ENCODE data around the gene UBXN11. TPM values are rescaled to one million over a fixed set of nuclear protein-coding genes. Genes with fewer than 3 reads are reported as not detected.

UBXN11 gene
- total and polyA plus RNA-seq, 2 donors (not counting 1 experiment from before 2014, with no cell fraction given), result 68.0 to 81.4 TPM

GRCh38 chr1:26276432-26276838 is 30.0 kb downstream of the UBXN11 start:
- Histone ChIP-seq H3K4me1 (ENCODE audit: control insufficient read depth in 2 of 2, insufficient read depth in 2 of 2, low read length in 2 of 2) (peaks cover 38 to 59% of the 10 kb centered on the region in 2 donors), H3K27ac (ENCODE audit: low read length in 2 of 2) (peak overlapping the region in 1 of 2 donors; percentile 68), H3K4me3 (ENCODE audit: control extremely low read depth in 1 of 5, extremely low read depth in 1 of 5, insufficient read depth in 1 of 5, low read depth in 2 of 5, low read length in 4 of 5) (no peak overlapping the region), H3K9ac (ENCODE audit: low read length) (no peak overlapping the region), H3K27me3 (replicated peaks in 1 of 4; ENCODE audit: control extremely low read depth in 1 of 4, control insufficient read depth in 3 of 4, insufficient read depth in 4 of 4, low read length in 3 of 4) (no peaks in the 10 kb centered on the region), H3K79me2 (ENCODE audit: control insufficient read depth, insufficient read depth, low read length) (peaks cover 26% of the 10 kb centered on the region), H3K9me3 (ENCODE audit: control extremely low read depth in 1 of 3, control insufficient read depth in 2 of 3, insufficient read depth in 1 of 3, low read length in 2 of 3) (no peaks in the 10 kb centered on the region), H3K4me2 (replicated peaks; ENCODE audit: low read depth, low read length, poor library complexity, severe bottlenecking) (peak overlapping the region; percentile 47), H3K36me3 (replicated peaks in 1 of 2; ENCODE audit: control extremely low read depth in 1 of 2, control insufficient read depth in 1 of 2, extremely low read depth in 1 of 2, insufficient read depth in 2 of 2, low read length in 1 of 2) (peaks cover 0 to 19% of the 10 kb centered on the region in 2 experiments), H2AFZ (ENCODE audit: insufficient read depth, low read depth, low read length, poor library complexity, severe bottlenecking) (no peak overlapping the region), H4K20me1 (ENCODE audit: control insufficient read depth, insufficient read depth, low read length, poor library complexity, severe bottlenecking) (peaks cover 16% of the 10 kb centered on the region)
- CTCF ChIA-PET, result interaction anchor here (0.7 to 26.4 kb wide), 11 partner anchors 11 to 141 kb away, joined by 3 to 1400 read pairs (median 12); partner anchors contain the start of genes C1orf232, CD52, CEP85 and UBXN11
- POLR2A ChIA-PET, result interaction anchor here (0.6 to 21.9 kb wide), 4 partner anchors 9 to 50 kb away, joined by 4 to 1239 read pairs (median 12); partner anchors contain the start of gene CD52
- Mint-ChIP-seq H3K27me3 (no peaks in the 10 kb centered on the region), H3K4me3 (peak overlapping the region; percentile 66), H3K27ac (peak overlapping the region; percentile 89), H3K4me1 (peaks cover 48% of the 10 kb centered on the region), H3K9me3 (ENCODE audit: insufficient read depth) (no peaks in the 10 kb centered on the region)
- WGBS (ENCODE audit: insufficient coverage), result 94% methylated on average over 2 of the region's 2 CpGs
- intact Hi-C loops (cut with micrococcal nuclease), result loop anchor here (1.0 kb wide), 2 partner anchors 8 to 13 kb away; no protein-coding TSS in a partner anchor
- no peak for DNase-seq
- peak; percentile 39 for ATAC-seq (ENCODE audit: low read depth)
- TF ChIP-seq CTCF (IDR thresholded peaks at IDR 0.05) (no peak), EZH2 (IDR thresholded peaks at IDR 0.05; ENCODE audit: borderline replicate concordance, insufficient read depth, low read depth, low read length, poor library complexity, severe bottlenecking) (no peak)
